ENCODE measurements around the gene TRIM62.
A peak's percentile ranks its signal among the peaks of the same experiment; 100 is the strongest.

Gene TRIM62

DNA sequence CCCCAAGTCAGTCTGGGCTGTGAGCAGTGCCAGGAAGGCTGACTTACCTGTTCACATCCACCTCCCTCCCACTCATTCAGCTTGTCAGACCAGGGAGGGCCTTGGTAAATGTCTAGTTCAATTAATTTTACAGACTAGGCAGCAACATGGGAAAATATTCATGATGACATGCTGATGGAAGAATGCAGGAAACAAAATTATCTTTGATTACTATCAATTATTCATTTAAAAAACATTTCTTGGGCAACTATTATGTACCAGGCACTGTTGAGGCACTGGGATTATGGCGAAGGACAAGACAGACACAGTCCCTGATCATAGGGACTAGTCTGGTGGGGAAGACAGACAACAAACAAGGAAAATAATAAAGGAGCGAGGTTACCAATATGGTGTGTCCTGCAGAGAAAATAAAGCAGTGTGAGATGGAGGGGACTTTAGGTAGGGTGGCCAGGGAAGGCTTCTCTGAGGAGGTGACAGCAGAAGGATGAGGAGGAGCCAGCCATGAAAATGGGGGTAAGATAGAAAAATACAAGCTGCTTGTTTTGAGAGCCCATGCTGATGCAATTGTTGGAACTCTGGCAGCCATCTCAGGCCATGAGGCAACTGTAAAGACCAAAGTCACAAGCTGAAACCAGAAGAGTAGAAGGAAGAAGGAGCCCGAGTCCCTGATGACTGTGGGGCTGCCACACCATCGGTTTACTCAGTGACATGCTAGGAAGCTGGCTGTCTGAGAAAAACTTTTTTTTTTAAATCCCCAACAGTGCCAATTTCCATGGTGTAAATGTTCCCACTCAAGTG is 14.0 kb downstream of the TRIM62 start:
- Histone ChIP-seq H3K4ac (ENCODE audit: low read depth, low read length) (no peak overlapping the region), H2BK5ac (ENCODE audit: low read length) (no peak overlapping the region), H2BK15ac (replicated peaks; ENCODE audit: low read depth) (no peak overlapping the region), H3K56ac (ENCODE audit: low read length) (no peak overlapping the region), H3K36me3 (ENCODE audit: control insufficient read depth, insufficient read depth, low read length) (no peaks in the 10 kb centered on the region), H3K79me1 (ENCODE audit: low read length) (no peaks in the 10 kb centered on the region), H3K18ac (ENCODE audit: low read length) (no peak overlapping the region), H4K5ac (ENCODE audit: low read length) (no peak overlapping the region), H4K8ac (ENCODE audit: low read depth, low read length) (no peak overlapping the region), H3K79me2 (ENCODE audit: control insufficient read depth, insufficient read depth, low read length) (no peaks in the 10 kb centered on the region), H3K27me3 (ENCODE audit: insufficient read depth, low read length, poor library complexity) (no peaks in the 10 kb centered on the region), H3K23ac (ENCODE audit: low read length) (no peak overlapping the region), H2BK120ac (ENCODE audit: low read depth, low read length) (no peak overlapping the region), H3K4me1 (ENCODE audit: control insufficient read depth, low read depth, low read length) (no peaks in the 10 kb centered on the region), H2AK5ac (ENCODE audit: low read length) (no peak overlapping the region), H3K4me2 (ENCODE audit: low read length) (no peak overlapping the region), H3K9ac (ENCODE audit: low read length) (no peak overlapping the region), H3K27ac (ENCODE audit: low read depth, low read length) (no peak overlapping the region), H3K4me3 (ENCODE audit: low read length) (no peak overlapping the region)
- DNase-seq: no peak
- WGBS (ENCODE audit: extremely low coverage, insufficient coverage, low lambda C conversion rate): no CpG with 5 or more reads among the region's 4 CpGs

GRCh38 chr1:33165809-33166208 is 16.0 kb downstream of the TRIM62 start:
- H3K4me1 ChIP-seq (ENCODE audit: control insufficient read depth, low read depth, low read length): peaks cover 2% of the 10 kb centered on the region
- H2BK15ac ChIP-seq (replicated peaks; ENCODE audit: low read depth): no peak overlapping the region
- no peaks in the 10 kb centered on the region for H3K36me3 ChIP-seq (ENCODE audit: control insufficient read depth, insufficient read depth, low read length)
- H3K18ac ChIP-seq (ENCODE audit: low read length): no peak overlapping the region
- no peaks in the 10 kb centered on the region for H3K27me3 ChIP-seq (ENCODE audit: insufficient read depth, low read length, poor library complexity)
- H3K56ac ChIP-seq (ENCODE audit: low read length): peak overlapping the region; percentile 30
- no peak overlapping the region for H3K4ac ChIP-seq (ENCODE audit: low read depth, low read length)
- no peaks in the 10 kb centered on the region for H3K79me2 ChIP-seq (ENCODE audit: control insufficient read depth, insufficient read depth, low read length)
- H3K23ac ChIP-seq (ENCODE audit: low read length): no peak overlapping the region
- no peak overlapping the region for H2BK120ac ChIP-seq (ENCODE audit: low read depth, low read length)
- H3K4me3 ChIP-seq (ENCODE audit: low read length): no peak overlapping the region
- no peaks in the 10 kb centered on the region for H3K79me1 ChIP-seq (ENCODE audit: low read length)
- H4K5ac ChIP-seq (ENCODE audit: low read length): no peak overlapping the region
- no peak overlapping the region for H3K4me2 ChIP-seq (ENCODE audit: low read length)
- H2AK5ac ChIP-seq (ENCODE audit: low read length): no peak overlapping the region
- WGBS (ENCODE audit: extremely low coverage, insufficient coverage, low lambda C conversion rate): no CpG with 5 or more reads among the region's 6 CpGs
- no peak overlapping the region for H2BK5ac ChIP-seq (ENCODE audit: low read length)
- H3K27ac ChIP-seq (ENCODE audit: low read depth, low read length): no peak overlapping the region
- no peak for DNase-seq
- no peak overlapping the region for H4K8ac ChIP-seq (ENCODE audit: low read depth, low read length)
- no peak overlapping the region for H3K9ac ChIP-seq (ENCODE audit: low read length)

DNA sequence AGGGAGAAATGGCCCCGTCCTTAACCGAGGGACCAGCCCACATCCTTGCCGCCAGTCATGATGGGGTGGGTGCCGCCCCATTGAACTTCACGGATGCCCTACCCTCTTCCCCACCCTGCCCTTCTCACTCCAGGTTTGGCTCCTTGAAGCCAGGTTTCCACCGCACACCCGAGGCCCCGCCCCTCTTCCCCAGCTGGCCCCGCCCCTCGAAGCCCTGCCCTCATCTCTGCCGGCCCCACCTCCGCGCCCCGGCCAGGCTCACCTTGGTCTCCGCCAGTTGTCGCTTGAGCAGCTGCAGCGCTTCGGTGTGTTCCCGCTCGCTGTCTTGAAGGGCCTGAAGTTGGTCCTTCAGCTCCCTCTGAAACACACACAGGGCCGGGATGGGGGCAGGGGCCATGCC is 16.6 kb downstream of the TRIM62 start:
- H3K23ac ChIP-seq (ENCODE audit: low read length): no peak overlapping the region
- peaks cover 2% of the 10 kb centered on the region for H3K4me1 ChIP-seq (ENCODE audit: control insufficient read depth, low read depth, low read length)
- H4K8ac ChIP-seq (ENCODE audit: low read depth, low read length): no peak overlapping the region
- no peak overlapping the region for H2BK15ac ChIP-seq (replicated peaks; ENCODE audit: low read depth)
- H2BK120ac ChIP-seq (ENCODE audit: low read depth, low read length): no peak overlapping the region
- H4K5ac ChIP-seq (ENCODE audit: low read length): no peak overlapping the region
- H3K27ac ChIP-seq (ENCODE audit: low read depth, low read length): no peak overlapping the region
- DNase-seq: peak; percentile 72
- H3K36me3 ChIP-seq (ENCODE audit: control insufficient read depth, insufficient read depth, low read length): no peaks in the 10 kb centered on the region
- H2AK5ac ChIP-seq (ENCODE audit: low read length): no peak overlapping the region
- no peak overlapping the region for H3K18ac ChIP-seq (ENCODE audit: low read length)
- H3K4me3 ChIP-seq (ENCODE audit: low read length): no peak overlapping the region
- H3K4me2 ChIP-seq (ENCODE audit: low read length): no peak overlapping the region
- no peak overlapping the region for H3K4ac ChIP-seq (ENCODE audit: low read depth, low read length)
- no peaks in the 10 kb centered on the region for H3K79me2 ChIP-seq (ENCODE audit: control insufficient read depth, insufficient read depth, low read length)
- no peak overlapping the region for H3K9ac ChIP-seq (ENCODE audit: low read length)
- no peak overlapping the region for H2BK5ac ChIP-seq (ENCODE audit: low read length)
- H3K79me1 ChIP-seq (ENCODE audit: low read length): no peaks in the 10 kb centered on the region
- no CpG with 5 or more reads among the region's 21 CpGs for WGBS (ENCODE audit: extremely low coverage, insufficient coverage, low lambda C conversion rate)
- peak overlapping the region; percentile 30 for H3K56ac ChIP-seq (ENCODE audit: low read length)
- no peaks in the 10 kb centered on the region for H3K27me3 ChIP-seq (ENCODE audit: insufficient read depth, low read length, poor library complexity)

- Histone ChIP-seq H3K36me3 (ENCODE audit: control insufficient read depth, insufficient read depth, low read length) (no peaks in the 10 kb centered on the region), H3K79me2 (ENCODE audit: control insufficient read depth, insufficient read depth, low read length) (no peaks in the 10 kb centered on the region), H2BK5ac (ENCODE audit: low read length) (no peak overlapping the region), H3K4me3 (ENCODE audit: low read length) (no peak overlapping the region), H3K4ac (ENCODE audit: low read depth, low read length) (no peak overlapping the region), H4K8ac (ENCODE audit: low read depth, low read length) (no peak overlapping the region), H3K27ac (ENCODE audit: low read depth, low read length) (peak overlapping the region; percentile 76), H2BK120ac (ENCODE audit: low read depth, low read length) (no peak overlapping the region), H2AK5ac (ENCODE audit: low read length) (no peak overlapping the region), H3K4me1 (ENCODE audit: control insufficient read depth, low read depth, low read length) (peaks cover 2% of the 10 kb centered on the region), H4K5ac (ENCODE audit: low read length) (no peak overlapping the region), H3K4me2 (ENCODE audit: low read length) (no peak overlapping the region), H3K23ac (ENCODE audit: low read length) (no peak overlapping the region), H3K18ac (ENCODE audit: low read length) (no peak overlapping the region), H2BK15ac (replicated peaks; ENCODE audit: low read depth) (no peak overlapping the region), H3K56ac (ENCODE audit: low read length) (peak overlapping the region; percentile 53), H3K79me1 (ENCODE audit: low read length) (no peaks in the 10 kb centered on the region), H3K9ac (ENCODE audit: low read length) (no peak overlapping the region), H3K27me3 (ENCODE audit: insufficient read depth, low read length, poor library complexity) (no peaks in the 10 kb centered on the region)
- no CpG with 5 or more reads among the region's 14 CpGs for WGBS (ENCODE audit: extremely low coverage, insufficient coverage, low lambda C conversion rate)
- peak; percentile 57 for DNase-seq
Observed at GRCh38 chr1:33163621-33164519, 18.0 kb downstream of the TRIM62 start.

DNA sequence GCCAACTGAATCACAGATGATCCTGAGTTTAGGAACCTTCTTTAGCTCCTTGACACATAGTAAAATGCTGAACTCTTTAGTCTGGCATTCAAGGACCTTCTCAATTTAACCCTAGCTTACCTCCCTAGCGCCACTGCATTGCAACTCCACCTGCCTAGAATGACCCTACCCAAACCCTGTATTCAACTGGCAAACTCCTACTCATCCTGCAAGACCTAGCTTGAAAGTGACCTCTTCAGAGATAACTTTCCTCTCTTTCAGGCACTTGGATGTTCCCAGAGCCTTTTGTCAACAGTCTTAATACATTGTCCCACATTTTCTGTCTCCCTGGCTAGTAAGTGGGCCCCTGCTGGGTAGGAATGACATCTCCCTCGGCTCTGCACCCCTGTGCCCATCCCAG is 19.7 kb downstream of the TRIM62 start:
- H3K4me1 ChIP-seq (ENCODE audit: control insufficient read depth, low read depth, low read length): peaks cover 2% of the 10 kb centered on the region
- no peak overlapping the region for H3K23ac ChIP-seq (ENCODE audit: low read length)
- H2BK5ac ChIP-seq (ENCODE audit: low read length): no peak overlapping the region
- H3K4me2 ChIP-seq (ENCODE audit: low read length): no peak overlapping the region
- no peak overlapping the region for H3K4ac ChIP-seq (ENCODE audit: low read depth, low read length)
- no peak overlapping the region for H4K5ac ChIP-seq (ENCODE audit: low read length)
- H3K27me3 ChIP-seq (ENCODE audit: insufficient read depth, low read length, poor library complexity): no peaks in the 10 kb centered on the region
- no peak overlapping the region for H2AK5ac ChIP-seq (ENCODE audit: low read length)
- no peaks in the 10 kb centered on the region for H3K36me3 ChIP-seq (ENCODE audit: control insufficient read depth, insufficient read depth, low read length)
- no peak overlapping the region for H3K18ac ChIP-seq (ENCODE audit: low read length)
- no peak for DNase-seq
- no peak overlapping the region for H2BK120ac ChIP-seq (ENCODE audit: low read depth, low read length)
- H3K56ac ChIP-seq (ENCODE audit: low read length): no peak overlapping the region
- no CpG with 5 or more reads among the region's 2 CpGs for WGBS (ENCODE audit: extremely low coverage, insufficient coverage, low lambda C conversion rate)
- H2BK15ac ChIP-seq (replicated peaks; ENCODE audit: low read depth): no peak overlapping the region
- no peak overlapping the region for H3K4me3 ChIP-seq (ENCODE audit: low read length)
- no peak overlapping the region for H3K9ac ChIP-seq (ENCODE audit: low read length)
- H3K27ac ChIP-seq (ENCODE audit: low read depth, low read length): no peak overlapping the region
- no peak overlapping the region for H4K8ac ChIP-seq (ENCODE audit: low read depth, low read length)
- H3K79me2 ChIP-seq (ENCODE audit: control insufficient read depth, insufficient read depth, low read length): no peaks in the 10 kb centered on the region
- no peaks in the 10 kb centered on the region for H3K79me1 ChIP-seq (ENCODE audit: low read length)
